Activated CD8-positive, alpha-beta memory T cell treated with anti-CD3 and anti-CD28 coated beads for 48 hours (primary cell): ENCODE results near the gene RECK.

ENCODE experiments used
- DNase-seq, 3 experiments: peaks; one replicate each; pipeline ENCODE4 v3.0.0-alpha.2; 2020; ENCODE audit warnings: low read depth in 2 of 3, low spot score in 2 of 3

Gene RECK

GRCh38 chr9:36029202-36029601 is 7.5 kb upstream of the RECK start:
- DNase-seq, result no peak

DNA sequence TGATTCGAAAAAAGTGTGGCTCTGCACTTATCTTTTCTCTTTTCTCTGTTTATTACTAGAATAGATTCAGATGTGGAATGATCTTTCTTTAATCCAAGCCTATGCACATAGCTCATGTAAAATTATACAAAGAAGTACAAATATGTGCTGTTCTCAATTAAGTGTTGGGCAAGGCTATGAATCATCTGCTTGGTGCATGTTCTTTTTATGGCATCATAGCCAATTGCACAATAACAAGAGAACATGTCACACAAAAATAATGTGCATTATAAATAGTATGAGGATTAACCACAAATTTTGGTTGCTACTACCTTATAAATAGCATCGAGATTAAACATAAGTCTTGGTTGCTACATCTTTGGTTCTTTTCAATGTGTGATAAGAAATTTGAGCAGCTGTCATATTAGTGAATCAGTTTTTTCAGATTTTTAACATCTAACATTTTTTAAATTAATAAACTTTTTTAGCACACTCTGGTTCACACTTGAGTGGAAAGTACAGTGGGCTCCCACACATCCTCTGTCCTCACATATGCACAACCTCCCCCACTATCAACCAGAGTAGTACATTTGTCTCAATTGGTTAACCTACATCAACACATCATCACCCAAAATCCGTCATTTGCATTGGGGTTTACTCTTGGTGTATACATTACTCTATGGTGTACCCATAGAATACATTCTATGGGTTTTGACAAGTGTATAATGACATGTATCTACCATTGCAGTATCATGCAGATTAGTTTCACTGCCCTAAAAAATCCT is 6.8 kb upstream of the RECK start:
- DNase-seq, result no peak

DNA sequence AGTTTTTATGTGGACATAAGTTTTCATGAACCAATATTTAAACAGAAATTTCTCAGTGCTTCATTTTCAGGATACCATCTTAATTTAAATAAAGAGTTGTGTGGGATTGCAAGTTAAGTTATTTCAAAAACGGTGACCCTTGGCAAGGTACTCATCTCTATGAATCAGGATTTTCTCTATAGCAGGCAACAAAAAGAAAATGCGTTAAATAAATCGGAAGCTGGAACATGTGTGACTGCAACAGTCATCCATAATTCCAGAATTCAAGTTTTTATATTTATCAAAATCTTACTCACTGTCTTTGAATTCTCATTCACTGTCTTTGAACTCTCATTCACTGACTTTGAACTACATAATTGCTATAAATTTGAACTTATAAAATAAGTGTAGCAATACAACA is 5.8 kb upstream of the RECK start:
- DNase-seq, result no peak

DNA sequence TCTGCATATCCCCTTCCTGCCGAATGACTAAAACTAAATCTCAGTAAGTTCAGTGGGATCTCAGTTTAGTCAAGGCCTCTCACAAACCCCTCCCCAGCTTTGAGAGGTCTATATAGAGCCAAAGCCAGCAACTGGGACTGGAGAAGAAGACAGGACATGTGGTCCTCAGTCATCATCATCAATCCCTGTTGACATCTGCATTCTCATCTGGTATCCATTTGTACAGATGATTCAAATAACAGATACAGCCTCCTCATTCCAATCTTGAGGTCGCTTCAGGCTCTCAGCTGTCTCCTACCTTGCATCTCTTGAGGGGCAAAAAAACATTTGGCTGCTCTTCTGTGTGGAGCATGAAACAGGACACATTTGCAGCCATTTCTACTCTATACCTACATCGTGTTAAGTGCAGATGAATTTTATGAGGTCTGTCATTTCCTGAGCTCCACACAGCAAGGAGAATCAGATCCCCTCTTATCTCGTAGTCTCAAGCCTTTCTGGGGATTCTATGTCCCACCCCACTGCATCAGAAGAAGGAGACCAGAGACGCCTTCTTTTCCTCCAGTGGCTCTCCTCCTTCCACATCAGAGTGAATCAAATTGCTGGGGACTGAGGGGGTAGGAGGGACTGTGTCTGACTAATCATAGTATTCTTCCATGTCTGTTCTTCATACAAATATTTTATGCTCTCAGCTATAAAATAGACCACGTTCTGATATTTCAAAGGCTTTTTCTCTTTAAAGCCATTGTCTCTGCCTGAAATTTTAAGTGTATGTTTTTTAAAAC is 4.7 kb upstream of the RECK start:
- no peak for DNase-seq

DNA sequence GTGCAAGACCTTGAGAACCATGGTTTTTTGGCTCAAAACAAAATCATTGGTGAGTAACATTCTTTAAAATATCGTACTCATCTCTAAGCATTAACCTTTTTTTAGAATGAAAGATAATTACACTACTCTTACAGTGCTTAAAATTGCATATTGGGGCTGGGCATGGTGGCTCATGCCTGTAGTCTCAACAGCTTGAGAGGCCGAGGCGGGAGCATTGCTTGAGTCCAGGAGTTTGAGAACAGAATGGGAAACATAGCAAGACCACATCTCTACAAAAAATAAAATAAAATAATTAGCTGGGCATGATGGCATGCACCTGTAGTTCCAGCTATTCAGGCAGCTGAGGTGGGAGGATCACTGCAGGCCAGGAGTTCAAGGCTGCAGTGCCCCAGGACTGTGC is 2.9 kb upstream of the RECK start:
- DNase-seq, result no peak

DNA sequence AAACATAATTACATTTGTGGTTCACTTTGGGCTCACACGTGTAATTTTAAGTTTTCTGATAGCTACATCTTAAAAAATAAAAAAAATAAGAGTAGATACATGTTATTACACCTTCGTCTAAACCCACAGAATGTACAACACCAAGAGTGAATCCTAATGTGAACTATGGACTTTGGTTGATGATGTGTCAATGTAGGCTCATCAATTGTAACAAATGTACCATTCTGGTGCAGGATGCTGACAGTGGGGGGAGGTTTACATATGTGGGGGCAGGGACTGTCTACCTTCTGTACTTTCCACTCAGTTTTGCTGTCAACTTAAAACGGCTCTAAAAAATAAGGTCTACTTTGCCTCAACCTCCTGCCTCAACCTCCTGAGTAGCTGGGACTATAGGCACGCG is 2.5 kb upstream of the RECK start:
- no peak for DNase-seq

DNA sequence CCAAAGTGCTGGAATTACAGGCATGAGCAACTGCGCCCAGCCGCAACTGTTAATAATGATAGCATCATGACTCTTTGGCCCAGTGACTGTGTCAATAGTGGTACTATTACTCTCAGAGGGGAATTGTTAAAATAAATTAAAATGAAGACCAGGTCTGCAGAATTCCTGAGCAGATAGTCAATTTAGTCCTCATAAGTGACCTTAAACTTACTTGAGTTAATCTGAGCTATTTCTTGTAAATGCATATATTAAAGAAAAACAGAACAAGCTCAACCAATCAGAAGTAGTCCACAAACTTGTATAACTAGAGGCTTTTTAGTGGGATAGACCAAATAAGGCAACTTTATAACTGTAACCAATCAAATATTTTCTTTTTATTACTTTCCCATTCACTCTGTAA is 1.7 kb upstream of the RECK start:
- no peak for DNase-seq

DNA sequence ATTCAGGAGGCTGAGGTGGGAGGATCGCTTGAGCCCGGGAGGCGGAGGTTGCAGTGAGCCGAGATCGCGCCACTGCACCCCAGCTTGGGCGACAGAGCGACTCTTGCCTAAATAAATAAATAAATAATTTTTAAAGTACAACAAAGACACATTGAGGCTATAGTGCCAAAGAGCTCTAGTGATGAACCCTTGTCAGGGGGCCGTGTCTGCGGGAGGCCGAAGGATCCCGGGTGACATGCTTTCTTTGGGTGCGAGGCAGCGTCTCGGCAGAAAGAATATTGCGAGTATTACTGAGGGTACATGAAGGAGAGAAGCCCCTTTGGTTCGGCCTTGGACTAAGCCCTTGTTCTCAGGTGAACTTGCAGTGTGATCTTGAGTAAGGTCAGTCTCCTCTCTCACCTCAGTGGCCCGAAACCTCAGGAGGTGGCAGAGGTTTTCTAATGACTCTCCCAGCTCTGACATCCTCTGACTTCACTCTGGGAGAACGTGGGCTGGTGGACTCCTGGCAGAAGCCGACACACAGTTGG is 397 bp upstream of the RECK start:
- no peak for DNase-seq

DNA sequence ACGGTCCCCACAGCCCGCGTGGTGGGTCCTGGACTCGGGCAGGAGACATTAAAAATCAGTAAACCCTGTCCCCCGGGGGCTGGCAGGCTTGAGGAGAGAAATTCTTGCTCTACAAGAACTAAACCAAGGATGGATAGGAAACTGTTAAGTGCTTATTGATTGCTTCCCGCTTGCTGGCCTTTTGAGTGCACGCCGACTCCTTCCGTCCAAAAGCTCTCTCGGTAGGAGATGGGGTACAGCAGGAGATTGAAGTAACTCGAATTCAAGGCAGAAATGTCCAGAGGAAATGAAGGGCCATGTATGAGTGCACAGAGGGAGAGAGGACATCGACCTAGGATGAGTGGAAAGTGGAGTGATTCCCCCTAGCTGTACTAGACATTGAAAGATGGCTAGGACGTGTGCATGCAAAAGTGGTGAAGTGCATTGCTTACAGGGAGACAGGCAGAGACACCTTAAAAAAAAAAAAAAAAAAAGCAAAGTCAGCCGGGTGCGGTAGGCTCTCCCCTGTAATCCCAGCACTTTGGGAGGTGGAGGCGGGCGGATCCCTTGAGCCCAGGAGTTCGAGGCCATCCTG is 923 bp downstream of the RECK start:
- no peak for DNase-seq

DNA sequence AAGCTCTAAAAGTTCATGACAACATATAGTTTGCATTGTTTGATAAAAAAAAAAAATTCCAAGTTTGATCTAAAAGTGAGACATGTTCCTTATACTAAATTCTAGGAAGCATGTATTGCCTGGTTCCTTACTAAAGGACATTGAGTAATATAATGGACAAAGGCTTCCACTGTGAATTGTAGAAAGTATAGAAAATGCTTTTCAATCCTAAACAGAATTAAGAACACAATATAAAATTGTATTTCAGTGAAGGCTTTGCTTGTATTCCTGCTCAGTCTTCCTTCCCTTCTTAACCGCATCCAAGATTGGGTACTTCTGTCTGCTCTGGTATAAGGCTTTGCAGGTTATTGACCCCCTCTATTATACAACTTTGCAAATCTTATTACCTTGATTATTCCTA is 2.4 kb downstream of the RECK start:
- DNase-seq, result no peak

- DNase-seq, result no peak
Measured at GRCh38 chr9:36039696-36040095, 3.0 kb downstream of the RECK start.

DNA sequence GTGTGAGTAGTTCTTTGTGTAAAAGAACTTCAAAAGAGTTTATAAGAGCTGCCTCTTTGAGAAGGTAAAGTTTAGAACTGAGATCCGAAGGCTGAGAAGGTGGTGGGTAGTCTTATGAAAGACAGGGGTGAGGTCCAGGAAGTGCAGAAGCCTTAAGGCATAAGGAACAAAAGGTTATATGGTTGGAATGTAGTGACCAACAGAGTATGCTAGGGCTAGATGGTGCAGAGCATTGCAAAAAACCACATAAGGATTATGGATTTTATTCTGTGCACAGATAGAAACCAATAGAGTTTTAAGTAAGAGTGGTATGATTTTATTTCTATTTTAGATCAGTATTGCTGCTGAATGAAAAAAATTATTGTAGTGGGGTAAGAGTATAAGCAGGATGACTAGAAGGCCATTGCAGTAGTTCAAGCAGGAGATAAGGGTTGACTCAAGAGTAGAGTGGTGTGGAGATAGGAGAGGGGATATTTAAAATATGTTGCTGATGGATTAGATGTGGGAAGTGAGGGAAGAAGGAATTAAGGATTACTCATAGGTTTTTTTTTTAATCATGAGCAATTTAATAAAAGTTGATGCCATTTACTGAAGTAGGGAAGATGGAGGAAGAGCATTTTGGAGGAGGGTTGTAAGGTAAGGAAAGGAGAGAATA is 3.7 kb downstream of the RECK start:
- DNase-seq, result no peak

- no peak for DNase-seq
Measured at GRCh38 chr9:36041506-36041905, 4.8 kb downstream of the RECK start.

GRCh38 chr9:36045610-36046009 is 8.9 kb downstream of the RECK start:
- DNase-seq, result no peak

DNA sequence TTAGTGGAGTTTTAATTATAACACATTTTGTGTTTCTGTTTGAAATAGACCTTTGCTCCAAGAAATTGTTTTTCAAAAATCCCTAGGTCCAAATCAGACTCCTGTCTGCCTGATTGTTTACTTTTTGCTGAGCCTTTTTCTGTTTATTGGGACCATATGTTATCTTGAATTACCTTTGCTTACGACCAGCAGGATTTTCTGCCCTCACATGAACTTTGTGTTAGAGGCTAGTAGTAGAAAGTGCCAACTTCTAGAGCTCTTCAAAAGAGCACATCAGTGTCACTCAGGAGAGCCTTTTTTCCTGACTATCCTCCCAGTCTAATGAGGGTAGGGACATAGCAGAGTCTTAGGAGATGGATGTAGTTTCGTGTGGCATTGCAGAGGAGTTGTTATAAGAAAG is 10.2 kb downstream of the RECK start:
- DNase-seq, result no peak

- no peak for DNase-seq
Measured at GRCh38 chr9:36049408-36049807, 12.7 kb downstream of the RECK start.

DNA sequence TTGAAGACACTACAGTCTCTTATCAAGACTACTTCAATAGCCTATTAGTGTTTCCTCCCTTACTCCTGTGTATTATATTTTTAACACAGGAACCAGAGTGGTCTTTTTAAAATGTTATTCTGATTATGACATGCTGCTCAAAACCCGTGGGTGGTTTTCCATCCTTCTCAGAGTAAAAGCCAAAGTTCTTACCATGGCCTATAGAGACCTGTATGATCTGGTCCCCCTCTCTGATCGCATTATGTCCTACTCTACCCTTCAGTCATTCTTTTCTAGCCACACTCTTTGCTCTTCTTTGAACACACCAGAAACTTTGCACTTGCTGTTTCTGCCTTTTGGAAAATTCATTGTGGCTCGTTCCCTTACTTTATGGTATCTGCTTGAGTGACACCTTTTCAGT is 13.8 kb downstream of the RECK start:
- DNase-seq, result no peak

DNA sequence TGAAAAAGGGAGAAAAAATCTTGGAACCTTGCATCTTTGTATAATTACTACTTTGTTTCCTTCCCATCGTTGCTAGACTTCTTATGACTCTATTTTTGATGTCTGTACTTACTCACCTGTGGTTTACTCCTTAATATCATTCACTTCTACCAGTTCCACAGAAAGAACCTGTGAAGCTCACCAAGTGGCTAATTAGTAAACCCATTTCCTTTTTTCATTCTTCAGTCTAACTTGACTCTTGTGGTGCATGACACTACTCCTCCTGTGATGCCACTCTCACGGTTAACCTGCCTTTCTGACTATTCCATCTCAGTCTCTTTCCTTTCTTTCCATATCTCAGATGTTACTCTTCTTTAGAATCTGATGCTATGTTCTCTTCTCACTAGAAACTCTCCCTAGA is 14.6 kb downstream of the RECK start:
- DNase-seq, result no peak

GRCh38 chr9:36053971-36054370 is 17.3 kb downstream of the RECK start:
- no peak for DNase-seq

DNA sequence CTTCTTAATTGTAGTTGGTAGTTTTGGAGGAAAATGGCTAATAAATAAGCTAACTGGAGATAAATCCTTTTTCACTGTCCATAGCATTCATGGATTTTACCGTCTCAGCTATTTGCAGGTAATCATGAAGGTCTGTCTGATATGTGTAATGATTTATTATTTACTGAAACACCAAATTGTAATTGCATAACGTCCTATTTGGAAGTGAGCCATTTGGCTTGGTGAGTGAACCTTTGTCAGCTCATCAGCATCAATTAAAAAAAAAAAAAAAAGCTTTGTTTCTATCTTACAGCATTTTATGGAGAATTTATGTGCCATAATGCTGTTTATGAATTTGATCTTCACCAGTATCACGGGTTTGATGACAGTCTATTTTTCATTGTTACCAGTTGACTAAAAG is 20.2 kb downstream of the RECK start:
- DNase-seq, result no peak

- no peak for DNase-seq
Measured at GRCh38 chr9:36063804-36064447, 27.2 kb downstream of the RECK start.
